Measurements from ENCODE around the gene DDX47. TPM values are rescaled to one million over a fixed set of nuclear protein-coding genes. Genes with fewer than 3 reads are reported as not detected.
"Not testable (repeated sequence)": the region's sequence is repeated elsewhere in the genome, so short reads cannot be mapped to it uniquely, and the experiment has no call there.

Gene DDX47
- total RNA-seq, 1 donor from 2014 or later: 60.2 TPM

DNA sequence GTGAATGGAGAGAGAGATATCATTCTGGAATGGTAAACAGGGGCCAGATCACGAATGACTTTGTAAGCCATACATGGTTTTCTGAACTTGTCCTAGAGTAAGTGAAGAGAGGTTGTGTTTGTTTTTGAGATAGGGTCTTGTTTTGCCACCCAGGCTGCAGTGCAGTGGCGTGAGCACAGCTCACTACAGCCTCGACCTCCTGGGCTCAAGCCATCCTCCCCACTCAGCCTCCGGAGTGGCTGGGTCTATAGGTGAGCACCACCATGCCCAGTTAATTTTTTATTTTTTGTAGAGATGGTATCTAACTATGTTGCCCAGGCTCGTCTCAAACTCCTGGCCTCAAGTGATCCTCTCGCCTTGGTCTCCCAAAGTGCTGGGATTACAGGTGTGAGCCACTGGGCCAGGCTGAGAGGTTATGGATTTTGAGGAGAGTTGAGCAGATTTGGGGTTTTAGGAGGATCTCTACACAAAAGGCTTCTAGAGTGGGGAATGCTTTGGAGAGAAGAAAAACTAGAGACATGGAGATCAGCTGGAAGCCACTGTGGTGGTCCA is 58.5 kb downstream of the DDX47 start:
- DNase-seq (ENCODE audit: low spot score): no peak

DNA sequence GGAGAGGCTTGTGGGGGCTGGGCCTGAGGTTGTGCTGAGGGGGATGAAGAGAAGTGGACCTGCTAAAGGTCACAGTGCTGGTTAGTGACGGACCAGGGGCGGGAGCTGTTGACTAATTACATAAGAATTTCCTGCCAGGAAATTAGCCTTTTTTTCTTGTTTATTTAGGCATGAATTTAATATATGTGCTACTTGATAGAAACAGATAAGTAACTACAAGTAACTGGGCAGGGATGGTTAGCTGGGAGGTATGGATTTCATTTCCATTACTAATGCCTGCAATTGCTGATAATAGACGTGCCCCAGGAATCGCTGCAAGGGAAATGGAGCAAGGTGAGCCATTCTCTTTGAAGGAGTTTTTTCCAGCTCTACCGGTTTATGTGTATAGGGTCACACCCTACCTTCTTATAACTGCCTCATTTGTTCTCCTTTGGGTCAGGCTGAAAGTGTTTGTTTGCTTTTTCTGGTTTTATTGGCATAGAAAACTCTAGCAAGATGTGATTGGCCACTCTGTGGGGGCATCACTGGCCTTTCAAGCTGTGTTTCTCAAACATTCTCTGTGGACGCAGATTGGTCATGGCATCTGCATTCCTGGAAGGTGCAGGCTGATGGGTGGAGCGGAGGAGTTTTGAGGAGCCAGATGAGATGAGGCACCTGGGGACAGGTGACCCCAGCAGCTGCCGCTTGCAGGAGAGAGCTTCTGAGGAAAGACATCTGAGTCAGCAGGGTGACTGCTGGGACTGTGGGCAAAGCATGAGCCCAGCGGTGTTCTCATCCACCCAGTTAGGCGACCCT is 59.2 kb downstream of the DDX47 start:
- no peak for DNase-seq (ENCODE audit: low spot score)

- no peak for DNase-seq (ENCODE audit: low spot score)
Measured at GRCh38 chr12:12872934-12873275, 59.8 kb downstream of the DDX47 start.

DNA sequence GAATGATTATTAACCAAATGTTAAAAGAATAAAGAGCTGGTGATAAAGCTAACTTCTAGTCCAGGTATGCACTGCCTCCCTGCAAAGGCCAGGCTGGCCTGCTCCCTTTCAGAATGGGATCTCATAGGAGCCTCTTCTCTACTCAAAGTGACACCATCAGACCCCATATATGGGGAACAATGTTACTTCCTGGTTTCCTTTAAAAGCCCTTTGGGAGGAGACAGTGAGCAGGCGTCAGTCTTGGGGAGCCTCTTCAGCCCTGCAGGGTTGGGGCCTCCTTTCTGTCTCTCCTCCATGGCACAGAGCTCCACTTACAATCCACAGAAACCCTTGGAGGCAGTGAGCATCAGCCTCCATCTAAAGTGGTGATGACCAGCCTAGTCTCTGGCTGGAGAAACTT is 60.9 kb downstream of the DDX47 start:
- no peak for DNase-seq (ENCODE audit: low spot score)

- DNase-seq (ENCODE audit: low spot score): not testable (repeated sequence)
Measured at GRCh38 chr12:12875301-12875700, 62.2 kb downstream of the DDX47 start.

GRCh38 chr12:12877153-12877768 is 64.1 kb downstream of the DDX47 start:
- DNase-seq (ENCODE audit: low spot score): no peak

DNA sequence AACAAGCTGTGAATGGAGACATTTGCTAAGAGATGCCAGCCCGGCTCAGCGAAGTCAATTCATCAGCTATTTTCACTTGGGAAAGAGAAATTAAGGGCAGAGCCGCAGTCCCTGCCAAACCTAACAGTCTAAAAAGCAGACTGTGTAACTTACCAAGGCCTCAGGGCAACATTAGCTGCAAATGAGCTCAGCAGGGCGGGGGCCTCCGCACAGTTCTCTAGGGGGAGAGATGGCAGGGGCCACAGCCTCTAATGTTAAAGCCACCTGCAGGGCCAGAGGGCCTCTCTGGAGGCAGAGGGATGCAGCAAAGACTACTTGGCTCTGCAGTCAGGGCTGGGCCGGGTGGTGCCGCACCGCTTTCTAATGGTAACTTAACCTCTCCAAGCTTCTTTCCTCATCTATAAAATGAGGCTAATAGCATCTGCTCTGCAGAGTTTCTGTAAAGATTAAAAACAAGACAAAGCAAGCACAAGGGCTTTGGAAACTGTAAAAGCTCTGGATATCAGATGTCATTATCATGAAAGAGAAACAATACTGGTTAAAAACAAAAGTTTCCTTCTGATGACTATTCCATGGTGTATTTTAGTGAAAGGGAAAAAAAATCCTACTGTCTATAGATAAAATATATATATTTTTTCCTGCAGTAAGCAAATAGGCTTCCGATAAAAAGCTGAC is 64.8 kb downstream of the DDX47 start:
- no peak for DNase-seq (ENCODE audit: low spot score)

Small RNAs within 50 kb of the gene (microRNA-seq; reads per million reads assigned to microRNA genes)
- gene MIR613 (ENCODE audit: borderline number of aligned reads): not detected

Other genes starting within 250 kb of the DDX47 start
- gene CREBL2, start 201.5 kb upstream of the DDX47 start, total RNA-seq: 44.0 TPM
- gene GPR19, start 117.2 kb upstream of the DDX47 start, total RNA-seq: not detected
- 28.9 TPM for gene CDKN1B, start 96.0 kb upstream of the DDX47 start, total RNA-seq
- gene APOLD1, start 27.7 kb upstream of the DDX47 start, total RNA-seq: 165 TPM
- 41.5 TPM for gene GPRC5A, start 78.2 kb downstream of the DDX47 start, total RNA-seq
- gene GPRC5D, start 138.8 kb downstream of the DDX47 start, total RNA-seq: not detected
- gene HEBP1, start 186.9 kb downstream of the DDX47 start, total RNA-seq: 83.8 TPM
- gene FAM234B, start 231.0 kb downstream of the DDX47 start, total RNA-seq: 8.0 TPM